Stromal cell of bone marrow (primary cell): ENCODE measurements around the gene TTC31.

Experiments used
- DNase-seq: peaks from one replicate; pipeline ENCODE4 v3.0.0-alpha.2; 2012; ENCODE audit warnings: low read depth

TTC31 gene

GRCh38 chr2:74505448-74506246, 22.8 kb downstream of the TTC31 start:
- no peak for DNase-seq

GRCh38 chr2:74507145-74507925, 24.5 kb downstream of the TTC31 start, which contains the start of gene PCGF1:
Gene PCGF1, minus strand, starts transcription at chr2:74507695. Its CDS starts 27 bp downstream, at chr2:74507668.
- peak; percentile 96 for DNase-seq

GRCh38 chr2:74507926-74508520, 25.1 kb downstream of the TTC31 start:
- no peak for DNase-seq

- DNase-seq: no peak
Measured at GRCh38 chr2:74510272-74510671, 27.4 kb downstream of the TTC31 start.

GRCh38 chr2:74511104-74511989, 28.5 kb downstream of the TTC31 start:
- DNase-seq: no peak

GRCh38 chr2:74512744-74513604, 30.1 kb downstream of the TTC31 start:
- DNase-seq: no peak

- no peak for DNase-seq
Measured at GRCh38 chr2:74513605-74514367, 30.9 kb downstream of the TTC31 start.

- DNase-seq: no peak
Measured at GRCh38 chr2:74514368-74515270, 31.7 kb downstream of the TTC31 start, which contains the start of gene TLX2. Gene TLX2, plus strand, starts transcription at chr2:74514450. Its CDS starts 357 bp downstream, at chr2:74514807.

- DNase-seq: no peak
Measured at GRCh38 chr2:74515271-74515980, 32.5 kb downstream of the TTC31 start.

- DNase-seq: no peak
Measured at GRCh38 chr2:74515981-74516633, 33.2 kb downstream of the TTC31 start.

GRCh38 chr2:74516650-74517049, 33.8 kb downstream of the TTC31 start:
- no peak for DNase-seq

GRCh38 chr2:74522516-74522915, 39.6 kb downstream of the TTC31 start:
- no peak for DNase-seq

- DNase-seq: no peak
Measured at GRCh38 chr2:74524005-74524404, 41.1 kb downstream of the TTC31 start.

- no peak for DNase-seq
Measured at GRCh38 chr2:74524955-74525716, 42.3 kb downstream of the TTC31 start.

- no peak for DNase-seq
Measured at GRCh38 chr2:74525717-74526648, 43.1 kb downstream of the TTC31 start, which contains the start of gene DQX1. Gene DQX1, minus strand, starts transcription at chr2:74526231. Its CDS starts 502 bp downstream, at chr2:74525729.
